Measurements from ENCODE around the gene SAC3D1.

- TF ChIP-seq EZH2phosphoT487 (IDR thresholded peaks at IDR 0.05; ENCODE audit: borderline replicate concordance, low read length) (no peak), EZH2 (IDR thresholded peaks at IDR 0.05; ENCODE audit: low read length, unreplicated experiment) (no peak), CTCF (conservative IDR thresholded peaks at IDR 0.05; ENCODE audit: low read depth, low read length) (no peak)
Measured at GRCh38 chr11:65059523-65059922, 18.5 kb downstream of the SAC3D1 start.
